HG03108 (cell line): Measurements from ENCODE around the gene THOP1.

Source experiments
- ATAC-seq: cut with Tn5 transposase; IDR thresholded peaks from one replicate; pipeline ENCODE4 v1.9.1; 2021; ENCODE audit warnings: moderate library complexity; ENCODE audit not compliant: unreplicated experiment

The THOP1 gene

DNA sequence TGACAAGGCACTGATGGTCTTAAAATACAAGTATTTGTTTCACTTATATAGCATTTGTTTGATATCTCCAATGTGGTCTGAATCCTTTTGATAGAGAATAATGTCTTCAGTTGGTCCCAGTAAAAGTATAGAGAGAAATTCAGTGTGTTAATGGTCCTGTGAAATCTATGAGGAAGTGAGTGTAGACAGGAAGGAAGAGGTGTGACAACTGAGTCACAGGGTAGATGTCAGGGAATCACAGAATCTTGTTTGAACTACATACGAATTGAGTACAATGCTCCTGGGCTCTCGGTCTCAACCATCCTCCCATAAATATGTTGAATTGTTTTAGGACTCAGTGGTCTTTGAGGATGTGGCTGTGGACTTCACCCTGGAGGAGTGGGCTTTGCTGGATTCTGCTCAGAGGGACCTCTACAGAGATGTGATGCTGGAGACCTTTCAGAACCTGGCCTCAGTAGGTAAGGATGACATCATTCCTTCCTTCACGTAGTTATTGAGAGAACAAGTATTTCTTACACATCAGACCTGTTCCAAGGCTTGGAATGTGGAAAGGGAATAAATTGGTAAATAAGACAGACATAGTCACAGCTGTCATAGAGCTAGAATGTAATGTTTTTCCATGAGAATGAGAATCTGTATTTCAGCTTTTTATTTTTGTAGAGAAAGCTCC, 65.1 kb downstream of the THOP1 start:
- ATAC-seq: no peak

DNA sequence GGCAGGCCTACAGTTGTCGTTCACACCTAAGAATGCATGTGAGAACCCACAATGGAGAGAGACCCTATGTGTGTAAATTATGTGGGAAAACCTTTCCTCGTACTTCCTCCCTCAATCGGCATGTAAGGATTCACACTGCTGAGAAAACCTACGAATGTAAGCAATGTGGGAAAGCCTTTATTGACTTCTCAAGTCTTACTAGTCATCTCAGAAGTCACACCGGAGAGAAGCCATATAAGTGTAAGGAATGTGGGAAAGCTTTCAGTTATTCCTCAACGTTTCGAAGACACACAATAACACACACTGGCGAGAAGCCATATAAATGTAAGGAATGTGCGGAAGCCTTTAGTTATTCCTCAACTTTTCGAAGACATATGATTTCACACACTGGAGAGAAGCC, 67.3 kb downstream of the THOP1 start:
- no peak for ATAC-seq

- ATAC-seq: no peak
These were observed 67.8 kb downstream of the THOP1 start for GRCh38 chr19:2853015-2853606.

DNA sequence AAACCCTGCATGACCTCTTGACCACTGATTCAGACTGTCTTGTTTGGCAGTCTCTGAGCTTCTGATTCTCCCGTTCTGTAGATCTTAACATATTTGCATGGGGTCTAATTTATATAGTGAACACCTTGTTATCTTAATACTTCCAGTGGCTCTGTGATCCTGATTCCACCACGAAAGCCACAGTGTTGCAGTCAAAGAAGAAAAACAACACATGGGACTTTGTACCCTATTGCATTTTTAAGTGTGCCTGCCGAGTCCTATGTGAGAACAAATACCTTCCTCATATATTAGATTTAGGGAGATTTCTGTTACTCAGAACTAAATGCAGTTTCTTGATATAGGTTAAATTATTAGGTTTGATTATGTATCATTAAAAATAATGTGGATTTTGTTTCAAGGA, 69.5 kb downstream of the THOP1 start:
- no peak for ATAC-seq

DNA sequence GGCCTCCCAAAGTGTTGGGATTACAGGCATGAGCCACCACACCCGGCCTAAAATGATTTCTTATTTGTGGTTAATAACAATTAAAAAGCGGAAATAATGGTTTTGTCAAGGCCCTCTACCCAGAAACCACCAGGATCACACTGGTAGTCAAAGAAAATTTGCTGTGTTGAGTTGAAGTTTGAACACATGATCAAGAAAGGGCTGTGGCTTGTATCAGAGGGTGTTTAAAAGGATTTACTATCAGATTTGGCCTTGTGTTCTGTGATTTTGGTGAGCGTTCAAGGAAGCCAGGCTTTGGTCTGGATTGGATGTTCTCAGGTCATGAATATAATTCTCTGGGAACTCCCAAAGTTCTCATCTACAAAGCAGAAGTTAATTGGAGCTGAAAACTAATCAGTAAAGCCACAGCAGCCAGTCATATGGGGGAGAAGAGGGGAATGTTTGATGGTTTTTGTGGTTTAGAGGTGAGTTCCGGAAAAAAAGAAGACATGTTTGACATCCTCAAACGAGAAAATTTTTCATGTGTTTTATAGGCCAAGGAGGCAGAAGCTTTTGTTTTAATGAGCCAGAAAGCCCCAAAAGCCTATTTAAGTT, 71.3 kb downstream of the THOP1 start:
- ATAC-seq: no peak

- ATAC-seq: no peak
These were observed 73.6 kb downstream of the THOP1 start for GRCh38 chr19:2858864-2859263.

- ATAC-seq: no peak
These were observed 78.5 kb downstream of the THOP1 start for GRCh38 chr19:2863816-2864215.
